Natural killer cell (primary cell): Measurements from ENCODE around the gene BBS4. TPM values are rescaled to one million over a fixed set of nuclear protein-coding genes. Genes with fewer than 3 reads are reported as not detected.

Experiments used
- ATAC-seq, 3 donors: fragments of 150-1000 bp in 2 of 3; fragments of 200-7000 bp in 1 of 3; cut with Tn5 transposase; 1 replicate in 1 of 3; 2 replicates in 2 of 3; pipeline ENCODE4 v1.10.0; 2021; ENCODE audit warnings: mild to moderate bottlenecking in 2 of 3, moderate library complexity in 2 of 3
- DNase-seq, 2 donors: peaks; one replicate each; pipeline versions ENCODE4 v3.0.0 to v3.0.0-alpha.2; 2013 to 2021; ENCODE audit warnings: mixed read lengths in 1 of 2
- H3K27ac ChIP-seq: one replicate; pipeline ENCODE4 v1.5.1; 2013; ENCODE audit warnings: mild to moderate bottlenecking, low read length
- H3K27me3 ChIP-seq: one replicate; pipeline ENCODE4 v1.6.1; 2013; ENCODE audit warnings: low read length; ENCODE audit not compliant: control insufficient read depth, insufficient read depth
- H3K36me3 ChIP-seq: one replicate; pipeline ENCODE4 v1.6.1; 2013; ENCODE audit warnings: low read length; ENCODE audit not compliant: control insufficient read depth, insufficient read depth
- H3K4me1 ChIP-seq: one replicate; pipeline ENCODE4 v1.6.1; 2013; ENCODE audit warnings: low read length; ENCODE audit not compliant: control insufficient read depth, insufficient read depth
- H3K4me3 ChIP-seq: one replicate; pipeline ENCODE4 v1.5.1; 2013; ENCODE audit warnings: low read length
- H3K9me3 ChIP-seq: one replicate; pipeline ENCODE4 v1.6.1; 2013; ENCODE audit warnings: low read length; ENCODE audit not compliant: control insufficient read depth, insufficient read depth
- H3K27ac Mint-ChIP-seq, 2 donors: one replicate each; pipeline ENCODE4 v1.8.0; 2022; ENCODE audit warnings: mild to moderate bottlenecking in 2 of 2, mixed read lengths in 2 of 2, moderate library complexity in 1 of 2
- H3K27me3 Mint-ChIP-seq, 2 donors: one replicate each; pipeline ENCODE4 v1.8.0; 2022; ENCODE audit warnings: low read depth in 2 of 2, mixed read lengths in 2 of 2
- H3K36me3 Mint-ChIP-seq: one replicate; pipeline ENCODE4 v1.8.0; 2022; ENCODE audit warnings: mixed read lengths
- H3K4me1 Mint-ChIP-seq, 2 donors: one replicate each; pipeline ENCODE4 v1.8.0; 2022; ENCODE audit warnings: mixed read lengths in 2 of 2
- H3K4me3 Mint-ChIP-seq: one replicate; pipeline ENCODE4 v1.8.0; 2022; ENCODE audit warnings: mild to moderate bottlenecking, moderate library complexity, mixed read lengths
- H3K9me3 Mint-ChIP-seq, 2 donors: one replicate each; pipeline ENCODE4 v1.8.0; 2022; ENCODE audit warnings: mixed read lengths in 2 of 2
- CTCF ChIP-seq: fragments of 200-600 bp; IDR thresholded peaks from one replicate; pipeline ENCODE4 v1.8.0; 2022; ENCODE audit warnings: antibody characterized with exemption
- WGBS: methylation state at CpG from one replicate; pipeline ENCODE4 v1.1.7; 2013; ENCODE audit warnings: missing lambda C conversion rate; ENCODE audit not compliant: insufficient coverage; 5-methylcytosine and 5-hydroxymethylcytosine counted together
- intact Hi-C: fragments of 100-400 bp; cut with micrococcal nuclease; formaldehyde crosslinking; loops from one replicate; pipeline ENCODE4 v1.14.2; 2022
- total RNA-seq, 4 donors: library from RNA; stranded (reverse); fragments of 120-200 nt in 1 of 4; gene quantifications; one replicate each; pipeline versions ENCODE4 v1.2.3 to v1.2.4, GENCODE V29; 2013 to 2022

Gene BBS4
- total RNA-seq, 3 donors from 2014 or later (not counting 1 experiment from before 2014, with no cell fraction given), result 24.7 to 37.2 (median 26.7) TPM

- peak overlapping the region; percentile 95 to 96 for H3K27ac Mint-ChIP-seq
- no peak for TF ChIP-seq CTCF
- Histone ChIP-seq H3K36me3 (no peaks in the 10 kb centered on the region), H3K4me1 (peaks cover 17% of the 10 kb centered on the region), H3K27ac (peak overlapping the region; percentile 95), H3K4me3 (peak overlapping the region; percentile 94), H3K27me3 (no peaks in the 10 kb centered on the region), H3K9me3 (no peaks in the 10 kb centered on the region)
- no peaks in the 10 kb centered on the region for H3K36me3 Mint-ChIP-seq
- no peak for DNase-seq
- H3K9me3 Mint-ChIP-seq, result no peaks in the 10 kb centered on the region
- H3K27me3 Mint-ChIP-seq, result no peaks in the 10 kb centered on the region
- no peak for ATAC-seq
- H3K4me1 Mint-ChIP-seq, result peaks cover 17 to 19% of the 10 kb centered on the region in 2 donors
- peak overlapping the region; percentile 98 for H3K4me3 Mint-ChIP-seq
- 40% methylated on average over 20 of the region's 23 CpGs for WGBS
- intact Hi-C loops, result loop anchor here (5.0 to 10.0 kb wide), 3 partner anchors 97 to 458 kb away; partner anchors contain the start of genes ADPGK and ARIH1
These were observed 594 bp upstream of the BBS4 start for GRCh38 chr15:72685301-72685924.

- Histone ChIP-seq H3K9me3 (no peaks in the 10 kb centered on the region), H3K36me3 (no peaks in the 10 kb centered on the region), H3K27me3 (no peaks in the 10 kb centered on the region), H3K4me1 (peaks cover 17% of the 10 kb centered on the region), H3K27ac (no peak overlapping the region), H3K4me3 (no peak overlapping the region)
- DNase-seq (no peak), ATAC-seq (no peak)
- no peaks in the 10 kb centered on the region for H3K9me3 Mint-ChIP-seq
- TF ChIP-seq CTCF, result no peak
- peaks cover 19 to 22% of the 10 kb centered on the region in 2 donors for H3K4me1 Mint-ChIP-seq
- 100% methylated on average over 4 of the region's 5 CpGs for WGBS
- intact Hi-C loops, result loop anchor here (5.0 to 10.0 kb wide), 3 partner anchors 94 to 461 kb away; partner anchors contain the start of genes ADPGK and ARIH1
- H3K27ac Mint-ChIP-seq, result no peak overlapping the region
- peak overlapping the region; percentile 62 for H3K4me3 Mint-ChIP-seq
- no peaks in the 10 kb centered on the region for H3K36me3 Mint-ChIP-seq
- no peaks in the 10 kb centered on the region for H3K27me3 Mint-ChIP-seq
These were observed 2.7 kb downstream of the BBS4 start for GRCh38 chr15:72688697-72689096.

GRCh38 chr15:72690938-72691337 is 4.9 kb downstream of the BBS4 start:
- Histone ChIP-seq H3K9me3 (no peaks in the 10 kb centered on the region), H3K27me3 (no peaks in the 10 kb centered on the region), H3K4me3 (no peak overlapping the region), H3K27ac (no peak overlapping the region), H3K4me1 (peaks cover 8% of the 10 kb centered on the region), H3K36me3 (no peaks in the 10 kb centered on the region)
- no peaks in the 10 kb centered on the region for H3K9me3 Mint-ChIP-seq
- H3K4me3 Mint-ChIP-seq, result no peak overlapping the region
- no peak for TF ChIP-seq CTCF
- ATAC-seq (no peak), DNase-seq (no peak)
- H3K4me1 Mint-ChIP-seq, result peaks cover 9 to 14% of the 10 kb centered on the region in 2 donors
- WGBS, result no CpG with 5 or more reads among the region's 5 CpGs
- H3K27me3 Mint-ChIP-seq, result no peaks in the 10 kb centered on the region
- intact Hi-C loops, result no loop called here
- H3K36me3 Mint-ChIP-seq, result no peaks in the 10 kb centered on the region
- H3K27ac Mint-ChIP-seq, result no peak overlapping the region

- Mint-ChIP-seq H3K9me3 (no peaks in the 10 kb centered on the region), H3K4me1 (peaks cover 0 to 4% of the 10 kb centered on the region in 2 donors), H3K27me3 (no peaks in the 10 kb centered on the region), H3K36me3 (no peaks in the 10 kb centered on the region), H3K27ac (no peak overlapping the region), H3K4me3 (no peak overlapping the region)
- no peak for TF ChIP-seq CTCF
- no peak for ATAC-seq
- Histone ChIP-seq H3K27ac (no peak overlapping the region), H3K27me3 (no peaks in the 10 kb centered on the region), H3K9me3 (no peaks in the 10 kb centered on the region), H3K36me3 (no peaks in the 10 kb centered on the region), H3K4me3 (no peak overlapping the region), H3K4me1 (no peaks in the 10 kb centered on the region)
- intact Hi-C loops, result no loop called here
- 96% methylated on average over 5 of the region's 5 CpGs for WGBS
- DNase-seq, result no peak
These were observed 12.9 kb downstream of the BBS4 start for GRCh38 chr15:72698938-72699337.
